DOHH2 (cell line): ENCODE measurements around the gene NT5C1B.

Source experiments
- EZH2phosphoT487 ChIP-seq: fragments of 200-600 bp; sonication (generic); IDR thresholded peaks from 2 replicates; pipeline ENCODE4 v1.6.1; 2017; ENCODE audit warnings: borderline replicate concordance, mild to moderate bottlenecking, antibody characterized with exemption, low read length, moderate library complexity, mixed read lengths
- TF ChIP-seq, protein P1 (sequence below): fragments of 200-600 bp; sonication (generic); IDR thresholded peaks from one replicate; pipeline ENCODE4 v1.5.1; 2014; ENCODE audit warnings: antibody characterized with exemption, mild to moderate bottlenecking, low read depth, low read length; ENCODE audit not compliant: poor library complexity, severe bottlenecking

- TF ChIP-seq, protein P1, sequence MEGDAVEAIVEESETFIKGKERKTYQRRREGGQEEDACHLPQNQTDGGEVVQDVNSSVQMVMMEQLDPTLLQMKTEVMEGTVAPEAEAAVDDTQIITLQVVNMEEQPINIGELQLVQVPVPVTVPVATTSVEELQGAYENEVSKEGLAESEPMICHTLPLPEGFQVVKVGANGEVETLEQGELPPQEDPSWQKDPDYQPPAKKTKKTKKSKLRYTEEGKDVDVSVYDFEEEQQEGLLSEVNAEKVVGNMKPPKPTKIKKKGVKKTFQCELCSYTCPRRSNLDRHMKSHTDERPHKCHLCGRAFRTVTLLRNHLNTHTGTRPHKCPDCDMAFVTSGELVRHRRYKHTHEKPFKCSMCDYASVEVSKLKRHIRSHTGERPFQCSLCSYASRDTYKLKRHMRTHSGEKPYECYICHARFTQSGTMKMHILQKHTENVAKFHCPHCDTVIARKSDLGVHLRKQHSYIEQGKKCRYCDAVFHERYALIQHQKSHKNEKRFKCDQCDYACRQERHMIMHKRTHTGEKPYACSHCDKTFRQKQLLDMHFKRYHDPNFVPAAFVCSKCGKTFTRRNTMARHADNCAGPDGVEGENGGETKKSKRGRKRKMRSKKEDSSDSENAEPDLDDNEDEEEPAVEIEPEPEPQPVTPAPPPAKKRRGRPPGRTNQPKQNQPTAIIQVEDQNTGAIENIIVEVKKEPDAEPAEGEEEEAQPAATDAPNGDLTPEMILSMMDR, result no peak
- TF ChIP-seq EZH2phosphoT487, result no peak
These were observed 32.2 kb downstream of the NT5C1B start for GRCh38 chr2:18557121-18557520.
